ENCODE results near the gene OR1L4.

OR1L4 gene, protein sequence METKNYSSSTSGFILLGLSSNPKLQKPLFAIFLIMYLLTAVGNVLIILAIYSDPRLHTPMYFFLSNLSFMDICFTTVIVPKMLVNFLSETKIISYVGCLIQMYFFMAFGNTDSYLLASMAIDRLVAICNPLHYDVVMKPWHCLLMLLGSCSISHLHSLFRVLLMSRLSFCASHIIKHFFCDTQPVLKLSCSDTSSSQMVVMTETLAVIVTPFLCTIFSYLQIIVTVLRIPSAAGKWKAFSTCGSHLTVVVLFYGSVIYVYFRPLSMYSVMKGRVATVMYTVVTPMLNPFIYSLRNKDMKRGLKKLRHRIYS

DNA sequence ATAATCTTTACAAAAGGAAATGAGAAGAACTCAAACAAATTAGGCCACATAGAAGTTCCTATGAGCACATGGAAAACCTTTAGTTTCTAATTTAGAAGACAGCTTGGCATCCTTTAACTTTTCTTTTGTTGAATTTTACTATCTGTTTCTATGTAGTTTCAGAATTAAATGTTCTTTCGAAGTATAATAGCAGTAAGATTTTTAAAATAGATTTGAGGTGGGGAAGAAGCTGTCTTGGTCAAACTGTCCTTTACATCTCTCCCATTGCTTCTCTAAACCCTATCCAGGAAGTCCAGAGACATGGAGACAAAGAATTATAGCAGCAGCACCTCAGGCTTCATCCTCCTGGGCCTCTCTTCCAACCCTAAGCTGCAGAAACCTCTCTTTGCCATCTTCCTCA, at the start of gene OR1L4:
OR1L4 (plus strand) TSS at position 301 of the 400 bp plus-strand sequence; CDS start at position 301, 0 bp downstream.
- DNase-seq: no peak

DNA sequence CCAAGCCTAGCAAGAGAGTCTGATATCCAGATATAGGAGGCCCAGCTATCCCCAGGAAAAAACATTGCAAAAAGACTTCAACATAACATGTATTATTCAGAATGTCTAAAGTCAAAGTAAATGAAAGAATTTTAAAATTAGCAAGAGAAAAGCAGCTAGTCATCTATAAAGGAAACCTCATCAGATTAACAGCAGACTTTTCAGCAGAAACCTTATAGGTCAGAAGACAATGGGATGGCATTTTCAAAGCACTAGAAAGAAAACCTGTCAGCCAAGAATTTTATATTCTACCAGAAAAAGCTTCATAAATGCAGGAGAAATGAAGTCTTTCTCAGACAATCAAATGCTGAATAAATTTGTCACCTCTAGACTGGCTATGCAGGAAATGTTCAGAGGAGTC, 38.9 kb upstream of the OR1L4 start:
- DNase-seq: no peak

DNA sequence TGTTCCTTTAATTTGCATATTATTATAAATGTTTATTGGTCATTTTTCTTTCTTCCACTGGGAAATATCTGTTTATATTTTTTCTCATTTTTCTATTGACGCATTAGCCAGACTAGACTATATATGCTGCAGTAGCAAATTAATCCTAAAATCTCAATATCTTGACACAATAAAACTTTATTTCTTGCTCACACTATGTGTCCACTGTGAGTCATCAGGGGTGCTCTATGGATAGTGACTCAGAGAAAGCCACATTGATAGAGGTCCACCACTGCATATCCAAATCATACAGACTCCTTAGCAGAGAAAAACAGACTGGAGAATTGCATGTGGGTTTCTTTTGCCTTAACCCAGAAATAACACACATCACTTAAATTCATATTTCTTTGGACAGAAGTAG, 28.1 kb upstream of the OR1L4 start:
- no peak for DNase-seq

DNA sequence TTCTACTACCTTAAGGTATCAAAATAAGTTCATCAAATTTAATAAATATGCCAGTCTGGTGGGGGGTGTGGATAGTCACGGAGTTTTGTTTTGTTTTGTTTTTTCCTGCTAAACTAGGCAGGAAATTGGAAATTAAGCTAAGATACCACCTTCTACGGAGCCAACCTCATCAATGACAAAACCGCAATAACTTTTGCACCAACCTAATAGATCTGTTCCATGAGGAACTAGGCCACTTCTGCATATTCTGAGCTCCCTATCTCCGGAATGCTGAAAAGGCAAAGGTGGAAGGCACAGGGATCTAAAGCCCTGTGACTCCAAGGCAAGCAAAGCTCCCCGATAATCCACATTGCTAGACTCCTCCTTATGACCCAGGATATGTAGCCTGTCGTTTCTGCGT, 5.8 kb upstream of the OR1L4 start:
- no peak for DNase-seq

DNA sequence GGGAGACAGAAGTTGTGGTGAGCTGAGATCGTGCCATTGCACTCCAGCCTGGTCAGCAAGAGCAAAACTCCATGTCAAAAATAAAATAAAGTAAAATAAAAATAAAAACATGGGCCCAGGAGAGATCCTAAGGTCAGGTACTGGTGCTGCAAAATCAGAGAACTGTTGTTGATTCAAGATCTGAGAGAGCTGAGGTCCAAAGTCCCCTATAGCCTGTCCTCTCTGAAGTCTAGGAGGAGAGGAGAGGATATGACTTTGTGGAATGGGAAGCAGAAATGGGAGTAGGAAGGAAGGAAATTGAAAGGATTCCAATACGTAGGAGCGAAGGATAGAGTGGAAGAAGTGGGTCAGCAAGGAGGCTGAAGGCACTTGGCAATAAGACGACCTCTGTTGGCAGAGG, 4.6 kb upstream of the OR1L4 start:
- no peak for DNase-seq

DNA sequence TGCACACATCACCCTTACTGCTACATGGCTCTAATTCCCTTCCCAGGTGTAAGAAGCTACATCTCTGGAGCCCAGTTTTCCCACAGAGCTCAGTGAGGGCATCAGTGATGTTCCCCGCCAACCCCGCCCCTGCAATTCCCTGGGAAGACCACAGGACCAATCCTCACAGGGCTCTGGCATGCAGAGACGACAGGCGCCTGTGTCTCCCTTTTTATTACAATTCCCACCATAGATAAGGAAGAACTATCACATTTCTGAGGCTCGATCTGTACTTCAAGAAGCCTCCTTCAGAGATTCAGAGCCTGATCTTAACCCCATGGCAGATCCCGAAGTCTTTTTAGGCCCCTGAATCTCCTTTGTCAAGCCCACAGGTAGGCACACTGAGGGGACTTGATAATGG, 18.2 kb downstream of the OR1L4 start, which contains the start of gene OR1L6:
OR1L6 (plus strand) TSS at position 301 of the 400 bp plus-strand sequence. CDS start 7,545 bp downstream, outside the sequence.
- no peak for DNase-seq

DNA sequence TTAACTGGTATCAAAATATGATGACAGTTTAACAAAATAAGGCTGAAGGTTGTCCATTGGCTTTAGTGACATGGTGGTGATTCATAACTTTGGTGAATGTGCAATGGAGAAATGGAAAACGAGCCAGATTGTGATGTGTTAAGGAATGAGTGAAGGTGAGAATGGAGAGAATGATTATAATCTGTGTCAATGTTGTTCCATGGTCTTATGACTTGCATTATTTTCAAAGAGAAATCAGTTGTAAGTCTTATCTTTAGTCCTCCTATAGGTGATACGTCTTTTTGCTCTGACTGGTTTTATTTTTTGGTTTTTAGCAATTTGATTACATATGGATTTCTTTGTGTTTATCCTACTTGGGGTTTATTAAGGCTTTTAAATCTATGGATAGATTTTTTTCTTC, 31.0 kb downstream of the OR1L4 start:
- no peak for DNase-seq

DNA sequence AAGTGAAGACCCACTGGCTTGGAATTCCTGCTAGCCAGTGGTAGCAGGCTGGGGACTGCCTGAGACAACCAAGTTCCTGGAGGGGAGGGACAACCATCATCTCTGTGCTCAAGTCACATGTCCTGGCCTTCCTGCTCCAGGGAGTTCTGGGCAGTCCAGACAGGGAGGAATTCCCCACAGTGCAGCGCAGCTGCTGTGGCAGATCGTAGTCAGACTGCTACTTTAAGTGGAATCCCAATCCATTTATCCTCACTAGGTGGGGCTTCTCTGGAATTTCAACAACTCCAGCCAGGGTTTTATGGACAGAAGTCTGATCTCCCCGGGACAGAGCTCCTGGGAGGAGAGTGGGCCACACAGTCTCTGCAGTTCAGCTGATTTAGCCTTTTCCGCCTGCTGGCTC, 44.0 kb downstream of the OR1L4 start:
- no peak for DNase-seq

Data from SW 1271 (cell line).